ENCODE measurements around the gene ITPKB. TPM values are rescaled to one million over a fixed set of nuclear protein-coding genes. Genes with fewer than 3 reads are reported as not detected.

Gene ITPKB
- total RNA-seq, 1 experiment from 2014 or later, result 2.3 TPM

- DNase-seq (ENCODE audit: low read depth), result no peak
Observed at GRCh38 chr1:226666692-226667091, 72.4 kb downstream of the ITPKB start.

- DNase-seq (ENCODE audit: low read depth), result no peak
Observed at GRCh38 chr1:226666164-226666506, 72.9 kb downstream of the ITPKB start.

DNA sequence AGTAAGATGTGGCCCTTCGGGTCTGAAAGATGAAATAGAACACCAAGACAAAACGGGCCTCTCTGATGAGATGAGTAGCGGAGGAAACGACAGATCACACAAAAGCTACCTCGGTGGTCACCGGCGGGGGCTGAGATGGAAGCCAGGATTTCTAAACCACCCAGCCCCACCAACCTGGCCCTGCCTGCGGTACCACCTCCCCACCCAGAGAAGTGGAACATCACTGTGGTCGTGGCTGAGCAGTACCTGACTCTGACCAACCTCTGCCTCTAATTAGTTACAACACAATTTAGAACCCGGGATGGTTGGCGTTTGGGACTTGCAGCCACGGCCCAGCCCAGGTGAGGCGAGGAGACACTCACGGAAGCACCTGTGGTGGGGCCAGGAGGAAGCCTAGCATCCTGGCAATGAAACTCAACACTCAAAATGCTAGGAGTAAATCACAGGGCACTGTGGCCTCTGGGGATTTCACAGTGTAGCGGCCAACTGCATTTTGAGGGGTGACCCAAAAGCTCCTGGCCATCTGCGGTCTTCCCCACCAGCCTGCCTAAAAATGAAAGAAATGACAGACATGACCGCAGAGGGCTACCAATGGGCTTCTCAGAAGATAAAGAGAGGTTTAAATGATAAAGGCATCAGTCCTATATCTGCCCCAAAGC lies 73.4 kb downstream of the ITPKB start:
- no peak for DNase-seq (ENCODE audit: low read depth)

GRCh38 chr1:226664413-226665101 lies 74.5 kb downstream of the ITPKB start:
- DNase-seq (ENCODE audit: low read depth), result peak; percentile 62

DNA sequence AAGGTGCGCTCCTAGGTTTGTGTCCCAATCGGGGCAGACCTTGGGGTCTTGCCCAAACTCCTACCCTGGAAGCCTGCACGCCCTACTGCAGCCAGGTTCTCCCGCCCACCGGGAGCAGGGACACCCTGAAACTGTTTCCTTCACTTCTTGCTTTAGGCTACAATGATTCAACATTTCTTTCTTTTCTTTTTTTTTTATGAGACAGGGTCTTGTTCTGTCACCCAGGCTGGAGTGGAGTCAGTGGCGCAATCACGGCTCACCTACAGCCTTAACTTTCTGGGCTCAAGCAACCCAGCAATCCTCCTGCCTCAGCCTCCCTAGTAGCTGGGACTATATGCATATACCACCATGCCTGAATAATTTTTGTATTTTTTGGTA lies 75.8 kb downstream of the ITPKB start:
- no peak for DNase-seq (ENCODE audit: low read depth)

DNA sequence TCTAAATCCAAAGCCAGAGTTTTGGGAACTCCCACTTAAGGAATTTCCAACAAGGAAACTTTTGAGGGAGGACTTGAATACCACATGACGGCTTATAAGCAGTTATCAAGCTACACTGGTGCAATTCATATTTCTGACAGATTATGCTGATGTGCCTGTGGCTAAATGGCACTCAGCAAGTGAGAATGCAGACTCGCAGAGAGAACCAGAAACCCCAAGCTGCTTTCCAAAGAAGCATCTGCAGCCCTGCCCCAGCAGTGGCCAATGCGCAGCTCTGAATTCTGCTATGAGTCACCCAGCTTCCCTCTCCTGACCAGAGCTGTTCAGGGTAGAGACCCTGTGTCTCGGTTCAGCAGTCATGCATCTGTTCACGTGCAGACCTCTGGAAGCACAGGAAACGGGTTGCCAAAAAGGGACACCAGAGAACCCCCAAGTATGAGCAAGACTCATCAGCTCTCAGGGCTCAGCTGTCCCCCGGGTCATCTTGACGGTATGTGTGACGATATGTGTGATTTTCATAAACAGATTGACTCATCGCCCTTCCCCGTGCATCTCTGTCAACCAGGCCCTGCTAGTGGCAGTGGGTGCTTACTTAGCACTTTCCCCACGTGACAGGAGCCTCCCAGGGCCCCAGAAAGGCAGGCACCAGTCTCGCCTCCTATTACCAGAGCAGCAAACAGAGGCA lies 76.3 kb downstream of the ITPKB start:
- DNase-seq (ENCODE audit: low read depth), result peak; percentile 89

- DNase-seq (ENCODE audit: low read depth), result no peak
Observed at GRCh38 chr1:226661965-226662364, 77.1 kb downstream of the ITPKB start.

- no peak for DNase-seq (ENCODE audit: low read depth)
Observed at GRCh38 chr1:226661271-226661670, 77.8 kb downstream of the ITPKB start.

DNA sequence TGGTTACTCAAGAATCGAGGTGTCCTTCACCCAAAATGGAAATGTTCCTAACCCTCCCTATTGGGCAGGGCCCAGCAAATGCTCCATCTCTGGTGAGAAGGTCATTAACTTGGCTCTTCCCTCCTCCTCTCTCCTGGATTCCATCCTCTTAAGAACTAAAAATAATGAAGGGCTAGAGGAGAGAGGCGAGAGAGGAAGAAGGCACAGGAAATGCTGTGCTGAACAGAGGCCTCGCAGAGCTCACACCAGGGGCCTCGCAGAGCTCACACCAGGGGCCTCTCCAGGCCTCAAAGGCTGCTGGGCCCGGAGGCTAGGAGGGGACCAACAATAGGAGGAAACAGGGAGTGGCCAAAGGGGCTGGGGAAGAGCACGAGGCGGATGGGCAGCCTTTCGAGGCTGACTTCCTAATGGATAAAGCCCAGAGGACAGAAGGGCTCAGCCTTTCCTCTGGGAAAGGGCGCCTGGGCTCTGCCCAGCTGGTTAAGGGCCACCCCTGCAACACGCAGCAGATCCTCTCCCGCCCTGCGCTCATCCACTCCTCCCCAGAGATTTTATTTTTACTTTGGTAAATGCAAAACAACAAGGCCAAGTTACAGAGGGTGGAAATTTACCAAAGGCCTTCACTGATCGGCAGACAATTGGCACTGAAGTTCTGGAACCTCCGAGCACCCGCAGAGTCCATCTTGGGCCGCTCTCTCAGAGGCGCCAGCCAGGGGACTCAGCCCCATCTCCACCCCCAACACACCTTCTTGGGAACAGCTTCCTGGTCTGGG lies 78.5 kb downstream of the ITPKB start:
- no peak for DNase-seq (ENCODE audit: low read depth)

DNA sequence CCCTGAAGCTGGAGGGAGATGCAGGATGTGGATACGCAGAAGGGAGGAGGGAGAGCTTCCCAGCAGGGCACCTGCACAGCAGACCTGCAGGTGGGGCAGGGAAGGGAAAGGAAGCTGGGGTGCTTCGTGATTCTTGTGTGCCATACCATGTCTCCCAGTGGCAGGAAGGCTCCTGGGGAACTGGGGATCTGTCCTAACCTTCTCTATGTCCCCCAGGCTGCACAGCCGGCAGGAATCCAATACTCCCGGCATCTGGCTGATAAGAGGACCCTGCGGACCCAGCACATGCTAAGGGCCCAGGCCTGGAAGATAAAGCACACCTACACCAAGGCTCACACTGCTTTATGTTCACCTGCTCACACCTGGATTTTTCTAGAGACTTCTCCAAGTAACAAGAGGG lies 79.4 kb downstream of the ITPKB start:
- DNase-seq (ENCODE audit: low read depth), result no peak

- DNase-seq (ENCODE audit: low read depth), result no peak
Observed at GRCh38 chr1:226659136-226659535, 79.9 kb downstream of the ITPKB start.

DNA sequence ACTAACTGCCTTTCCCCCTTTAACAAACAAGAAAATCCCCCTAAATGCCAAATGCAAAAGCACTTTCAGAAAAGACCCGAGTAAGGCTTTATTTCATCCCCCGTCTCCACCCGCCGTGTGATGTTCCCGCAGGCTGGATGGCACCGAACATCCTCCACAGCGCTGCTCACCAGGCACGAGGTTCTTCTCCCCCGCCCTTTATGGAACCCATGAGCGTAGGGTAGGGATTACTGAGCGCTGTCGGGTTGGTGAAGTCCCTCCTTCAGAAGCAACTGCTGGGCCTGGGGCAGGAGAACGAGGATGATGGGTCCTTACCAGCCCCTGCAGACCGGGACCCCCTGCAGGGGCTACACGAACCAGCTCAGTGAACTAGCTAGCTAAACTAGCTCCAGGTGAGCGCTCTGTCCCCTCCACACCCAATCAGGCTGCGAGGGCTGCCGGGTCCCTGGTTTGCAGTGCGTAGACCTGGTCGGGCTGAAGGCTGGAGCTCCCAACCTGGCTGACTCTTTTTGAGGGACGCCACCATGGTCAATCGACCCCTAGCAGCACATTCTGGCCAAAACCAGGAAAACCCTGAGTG lies 80.4 kb downstream of the ITPKB start:
- DNase-seq (ENCODE audit: low read depth), result no peak

DNA sequence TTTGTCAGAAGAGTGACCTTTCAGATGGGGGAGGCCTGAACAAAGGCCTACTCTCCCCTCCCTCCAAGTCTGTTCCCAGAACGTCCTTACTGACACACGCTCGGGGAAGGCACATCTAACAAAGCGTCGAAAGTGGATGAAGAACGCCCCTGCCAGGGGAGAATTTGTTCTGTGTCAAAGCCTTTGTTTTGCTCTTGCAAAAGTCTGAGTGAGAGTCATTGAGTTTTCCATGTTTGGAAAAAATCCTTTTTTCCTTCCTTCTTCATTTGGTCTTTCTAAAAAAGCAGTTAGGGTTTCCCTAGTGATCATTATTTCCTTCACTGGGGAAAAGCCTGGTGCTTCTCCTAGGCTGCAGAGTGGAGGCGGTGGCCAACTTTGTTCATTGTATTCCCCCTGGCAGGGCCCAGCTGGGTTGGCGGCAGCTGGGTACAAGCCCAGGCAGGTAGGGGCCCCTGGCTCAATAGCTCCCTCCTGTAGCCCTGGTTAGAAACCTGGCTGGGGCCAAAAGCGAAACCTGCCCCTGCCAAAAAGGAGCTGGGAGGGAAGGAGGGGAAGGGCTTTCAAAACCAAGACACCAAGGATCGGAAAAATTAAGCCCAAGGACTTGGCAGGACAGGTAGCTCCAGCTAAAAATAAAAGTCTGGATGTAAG lies 81.1 kb downstream of the ITPKB start:
- no peak for DNase-seq (ENCODE audit: low read depth)

DNA sequence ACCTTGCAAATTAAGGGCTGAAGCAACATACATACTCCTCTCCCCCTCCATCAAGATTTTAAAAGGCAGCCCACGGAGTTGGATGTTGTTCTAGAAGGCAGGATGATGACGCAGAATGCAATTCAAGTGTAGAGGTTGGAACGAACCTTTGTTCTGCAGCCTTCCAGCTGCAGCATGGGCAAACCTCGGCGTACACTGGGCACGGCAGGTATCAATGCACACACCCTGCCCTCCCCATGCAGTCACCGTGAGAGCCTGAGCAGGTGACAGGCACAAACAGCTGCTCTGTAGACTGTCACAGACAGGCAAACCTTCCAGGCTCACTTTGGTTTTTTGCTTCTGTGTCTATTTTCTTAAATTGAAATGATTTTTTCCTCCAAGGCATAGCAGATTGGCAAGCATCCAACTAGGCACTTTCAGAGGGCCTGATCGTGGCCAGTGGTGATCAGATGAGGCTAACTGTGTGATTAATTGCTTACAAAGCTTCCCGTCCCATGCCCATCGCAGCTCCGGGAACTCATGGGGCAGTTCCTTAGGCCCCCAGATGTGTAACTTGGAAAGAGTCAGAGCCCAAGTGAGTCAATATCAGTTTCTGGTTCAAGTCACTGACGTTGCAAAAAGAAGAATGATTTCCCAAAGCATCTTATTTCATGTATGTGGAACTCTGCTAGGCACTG lies 82.3 kb downstream of the ITPKB start:
- peak; percentile 70 for DNase-seq (ENCODE audit: low read depth)

GRCh38 chr1:226656201-226656600 lies 82.9 kb downstream of the ITPKB start:
- DNase-seq (ENCODE audit: low read depth), result no peak

- peak; percentile 75 for DNase-seq (ENCODE audit: low read depth)
Observed at GRCh38 chr1:226655251-226656163, 83.6 kb downstream of the ITPKB start.

DNA sequence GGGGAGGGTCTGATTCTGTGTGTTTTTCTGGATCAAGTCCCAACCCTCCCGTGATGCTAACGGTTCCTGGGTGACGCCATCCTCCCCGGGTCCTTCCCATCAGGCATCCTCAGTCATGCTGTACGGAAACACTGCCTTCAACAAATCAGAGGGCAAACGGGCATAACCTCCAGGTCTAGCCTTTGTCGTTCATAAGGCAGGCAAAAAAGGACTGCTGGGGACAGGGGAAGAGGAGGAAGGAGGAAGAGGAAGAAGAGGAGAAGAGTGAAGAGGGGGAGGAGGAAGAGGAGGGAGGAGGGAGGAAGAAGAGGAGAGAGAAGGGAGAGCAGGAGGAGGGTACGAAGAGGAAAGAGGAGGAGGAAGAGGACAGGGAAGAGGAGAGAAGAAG lies 84.4 kb downstream of the ITPKB start:
- no peak for DNase-seq (ENCODE audit: low read depth)

GRCh38 chr1:226654046-226654667 lies 84.9 kb downstream of the ITPKB start:
- DNase-seq (ENCODE audit: low read depth), result peak; percentile 38

GRCh38 chr1:226653311-226653921 lies 85.7 kb downstream of the ITPKB start:
- DNase-seq (ENCODE audit: low read depth), result no peak
